LNCaP clone FGC (cell line): Measurements from ENCODE around the gene EDIL3.

Source experiments
- DNase-seq: peaks from one replicate; pipeline ENCODE4 v3.0.0-alpha.2; 2011; ENCODE audit warnings: low read depth
- H3K4me3 ChIP-seq: 2 replicates; pipeline ENCODE4 v1.5.1; 2011; ENCODE audit warnings: mild to moderate bottlenecking, low read depth, low read length, control low read depth
- TF ChIP-seq, protein P1 (sequence below): IDR thresholded peaks from 2 replicates; pipeline ENCODE4 v1.5.1; 2012; ENCODE audit warnings: mild to moderate bottlenecking; ENCODE audit not compliant: control insufficient read depth, insufficient read depth; ENCODE audit errors: extremely low read depth

Gene EDIL3

DNA sequence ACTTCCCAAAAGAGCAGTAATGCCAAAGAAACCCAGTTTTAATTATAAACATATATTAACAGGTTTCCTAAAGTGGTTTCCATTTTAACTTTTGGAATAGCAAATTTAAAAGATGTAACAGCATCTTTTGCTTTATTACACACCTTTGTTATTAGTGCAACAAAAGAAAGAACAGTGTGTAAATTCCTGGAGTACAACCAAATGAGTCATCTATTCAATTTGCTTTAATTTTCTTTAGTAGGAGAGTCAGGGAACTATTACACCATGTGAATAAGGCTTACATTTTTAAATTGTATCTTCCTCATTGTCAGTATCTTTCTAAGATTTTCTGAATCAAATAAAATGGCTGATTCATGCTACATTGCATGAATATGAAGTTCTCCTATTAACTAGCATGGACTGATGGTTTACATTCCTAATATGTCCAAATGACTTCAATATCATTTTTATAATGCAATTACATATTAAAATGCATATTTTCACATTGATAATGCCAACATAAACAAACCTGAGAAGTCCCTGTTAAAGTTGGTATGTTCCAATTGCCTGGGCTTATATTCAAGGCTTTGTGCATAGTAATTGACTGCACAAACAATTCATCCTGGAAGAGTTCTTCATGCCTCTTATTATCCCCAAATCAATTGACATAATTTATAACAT, 22.5 kb downstream of the EDIL3 start:
- H3K4me3 ChIP-seq = no peak overlapping the region
- TF ChIP-seq, protein P1, sequence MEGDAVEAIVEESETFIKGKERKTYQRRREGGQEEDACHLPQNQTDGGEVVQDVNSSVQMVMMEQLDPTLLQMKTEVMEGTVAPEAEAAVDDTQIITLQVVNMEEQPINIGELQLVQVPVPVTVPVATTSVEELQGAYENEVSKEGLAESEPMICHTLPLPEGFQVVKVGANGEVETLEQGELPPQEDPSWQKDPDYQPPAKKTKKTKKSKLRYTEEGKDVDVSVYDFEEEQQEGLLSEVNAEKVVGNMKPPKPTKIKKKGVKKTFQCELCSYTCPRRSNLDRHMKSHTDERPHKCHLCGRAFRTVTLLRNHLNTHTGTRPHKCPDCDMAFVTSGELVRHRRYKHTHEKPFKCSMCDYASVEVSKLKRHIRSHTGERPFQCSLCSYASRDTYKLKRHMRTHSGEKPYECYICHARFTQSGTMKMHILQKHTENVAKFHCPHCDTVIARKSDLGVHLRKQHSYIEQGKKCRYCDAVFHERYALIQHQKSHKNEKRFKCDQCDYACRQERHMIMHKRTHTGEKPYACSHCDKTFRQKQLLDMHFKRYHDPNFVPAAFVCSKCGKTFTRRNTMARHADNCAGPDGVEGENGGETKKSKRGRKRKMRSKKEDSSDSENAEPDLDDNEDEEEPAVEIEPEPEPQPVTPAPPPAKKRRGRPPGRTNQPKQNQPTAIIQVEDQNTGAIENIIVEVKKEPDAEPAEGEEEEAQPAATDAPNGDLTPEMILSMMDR = no peak
- DNase-seq = no peak

DNA sequence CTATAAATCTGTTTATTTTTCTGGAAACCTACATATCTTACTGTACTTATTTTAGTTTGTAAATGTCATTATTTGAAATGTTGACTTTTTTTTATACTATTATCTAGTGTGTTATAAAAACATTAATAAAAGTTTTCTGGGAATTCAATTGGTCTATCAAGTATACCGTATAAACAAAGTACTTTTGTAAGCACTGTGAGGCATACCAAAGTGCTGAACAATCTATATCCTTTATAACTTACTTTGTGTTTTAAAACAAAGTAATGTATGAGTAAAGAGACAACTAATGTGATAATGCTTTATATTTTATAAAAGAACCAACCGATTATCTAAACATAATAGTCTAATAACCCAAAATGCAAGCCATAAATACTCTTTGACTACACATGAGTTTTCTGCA, 23.1 kb downstream of the EDIL3 start:
- DNase-seq = no peak
- TF ChIP-seq, protein P1 = no peak

DNA sequence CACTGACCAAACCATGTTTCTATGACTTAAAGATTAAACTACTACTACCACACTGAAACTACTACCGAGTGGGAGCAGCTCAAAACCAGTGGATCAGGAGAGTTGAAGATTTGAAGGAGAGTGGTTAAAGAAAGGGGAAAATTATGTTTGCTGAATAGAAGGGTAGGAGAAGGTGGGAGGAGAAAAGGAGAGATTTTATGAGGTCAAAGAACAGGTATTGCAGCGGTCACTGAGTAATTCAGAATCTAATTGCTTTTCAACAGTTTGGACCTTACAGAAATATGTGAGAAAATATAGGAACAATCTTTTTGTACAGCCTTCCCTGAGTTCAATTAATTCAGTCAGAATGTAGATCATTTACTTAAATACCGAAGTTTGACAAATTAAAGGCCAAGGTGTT, 24.6 kb downstream of the EDIL3 start:
- TF ChIP-seq, protein P1 = no peak
- DNase-seq = no peak

More for the DNA sequence above, 23.1 kb downstream of the EDIL3 start:
- no peak overlapping the region for H3K4me3 ChIP-seq

DNA sequence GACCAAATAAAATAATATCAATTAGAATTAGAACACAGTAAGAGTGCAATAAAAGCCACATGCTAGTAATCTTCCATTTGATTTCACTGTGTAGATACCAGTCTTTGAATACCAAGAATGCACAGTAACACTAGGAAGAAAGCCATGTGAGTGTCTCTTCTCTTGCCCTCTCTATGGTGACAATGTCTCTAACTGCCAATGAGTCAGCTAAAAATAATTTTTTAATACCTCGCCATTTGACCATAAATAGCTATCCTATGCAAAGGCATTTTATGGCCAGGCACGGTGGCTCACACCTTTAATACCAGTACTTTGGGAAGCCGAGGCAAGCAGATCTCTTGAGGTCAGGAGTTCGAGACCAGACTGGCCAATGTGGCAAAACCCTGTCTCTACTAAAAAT, 30.6 kb downstream of the EDIL3 start:
- no peak for DNase-seq
- H3K4me3 ChIP-seq = no peak overlapping the region
- TF ChIP-seq, protein P1 = no peak

More for the DNA sequence above, 24.6 kb downstream of the EDIL3 start:
- no peak overlapping the region for H3K4me3 ChIP-seq

DNA sequence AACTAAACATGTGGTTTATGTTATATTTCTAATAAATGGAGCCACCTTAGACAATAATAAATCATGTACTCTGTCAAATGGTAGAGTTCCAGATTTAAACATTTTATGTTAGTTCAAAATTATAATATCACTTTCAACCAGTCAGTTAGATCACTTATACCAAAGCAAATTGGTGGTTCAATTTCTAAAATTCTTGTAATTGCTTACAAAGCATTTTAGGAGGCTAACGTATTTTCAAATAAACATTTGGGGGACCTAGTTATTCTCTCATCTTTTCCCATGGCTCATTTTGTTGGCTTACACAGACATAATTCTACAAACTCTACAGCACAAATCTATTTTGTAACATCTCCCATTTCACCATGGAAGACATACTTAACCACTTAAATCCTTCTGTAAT, 39.9 kb downstream of the EDIL3 start:
- TF ChIP-seq, protein P1 = no peak
- no peak overlapping the region for H3K4me3 ChIP-seq
- no peak for DNase-seq

DNA sequence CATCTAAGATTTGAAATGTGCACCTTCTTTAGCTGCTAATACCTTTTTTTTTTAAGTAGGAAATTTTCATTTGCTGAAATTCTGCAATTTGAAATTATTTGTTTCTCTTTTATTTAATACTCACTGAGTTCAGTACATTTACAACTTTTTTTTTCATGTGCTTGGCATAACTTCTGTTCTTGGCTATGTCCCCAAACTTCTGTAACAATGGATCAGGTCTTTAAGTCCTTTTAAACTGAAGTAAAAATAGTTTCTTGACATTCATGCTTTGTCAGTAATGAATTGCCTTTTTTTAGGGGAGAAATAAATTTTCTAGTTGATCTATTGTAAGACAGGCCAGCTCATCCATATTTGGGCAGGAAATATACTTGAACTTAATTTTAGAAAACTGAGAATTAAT, 41.5 kb downstream of the EDIL3 start:
- H3K4me3 ChIP-seq = no peak overlapping the region
- TF ChIP-seq, protein P1 = no peak
- no peak for DNase-seq

DNA sequence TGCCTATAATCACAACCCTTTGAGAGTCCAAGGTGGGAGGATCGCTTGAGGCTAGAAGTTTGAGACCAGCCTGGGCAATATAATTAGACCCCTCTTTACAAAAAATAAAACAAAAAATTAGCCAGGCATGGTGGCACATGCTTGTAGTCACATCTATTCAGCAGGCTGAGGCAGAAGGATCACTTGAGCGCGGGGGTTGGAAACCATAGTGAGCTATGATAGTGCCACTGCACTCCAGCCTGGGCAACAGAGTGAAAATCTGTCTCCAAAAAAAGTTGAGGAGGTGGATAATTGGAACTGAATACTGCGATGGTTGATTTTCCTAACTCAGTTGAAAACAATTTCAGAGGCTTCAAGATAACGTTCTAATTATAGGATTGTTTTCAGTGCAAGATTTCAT, 52.6 kb downstream of the EDIL3 start:
- TF ChIP-seq, protein P1 = no peak
- no peak overlapping the region for H3K4me3 ChIP-seq
- no peak for DNase-seq
